Epithelial cell of esophagus (primary cell): ENCODE results near the gene FOSB.

Experiments used
- DNase-seq: peaks from one replicate; pipeline ENCODE4 v3.0.0; 2010; ENCODE audit warnings: low read depth
- H3K4me3 ChIP-seq: 2 replicates; pipeline ENCODE4 v1.5.1; 2011; ENCODE audit warnings: mild to moderate bottlenecking, low read length, control low read depth
- TF ChIP-seq, protein P1 (sequence below): IDR thresholded peaks from 2 replicates; pipeline ENCODE4 v1.5.1; 2011; ENCODE audit warnings: low read depth, mild to moderate bottlenecking, low read length, control low read depth, inconsistent platforms; ENCODE audit not compliant: insufficient read depth; ENCODE audit errors: missing control alignments

Gene FOSB

GRCh38 chr19:45450012-45450333, 17.8 kb upstream of the FOSB start:
- peak overlapping the region; percentile 66 for H3K4me3 ChIP-seq
- no peak for DNase-seq
- TF ChIP-seq, protein P1, sequence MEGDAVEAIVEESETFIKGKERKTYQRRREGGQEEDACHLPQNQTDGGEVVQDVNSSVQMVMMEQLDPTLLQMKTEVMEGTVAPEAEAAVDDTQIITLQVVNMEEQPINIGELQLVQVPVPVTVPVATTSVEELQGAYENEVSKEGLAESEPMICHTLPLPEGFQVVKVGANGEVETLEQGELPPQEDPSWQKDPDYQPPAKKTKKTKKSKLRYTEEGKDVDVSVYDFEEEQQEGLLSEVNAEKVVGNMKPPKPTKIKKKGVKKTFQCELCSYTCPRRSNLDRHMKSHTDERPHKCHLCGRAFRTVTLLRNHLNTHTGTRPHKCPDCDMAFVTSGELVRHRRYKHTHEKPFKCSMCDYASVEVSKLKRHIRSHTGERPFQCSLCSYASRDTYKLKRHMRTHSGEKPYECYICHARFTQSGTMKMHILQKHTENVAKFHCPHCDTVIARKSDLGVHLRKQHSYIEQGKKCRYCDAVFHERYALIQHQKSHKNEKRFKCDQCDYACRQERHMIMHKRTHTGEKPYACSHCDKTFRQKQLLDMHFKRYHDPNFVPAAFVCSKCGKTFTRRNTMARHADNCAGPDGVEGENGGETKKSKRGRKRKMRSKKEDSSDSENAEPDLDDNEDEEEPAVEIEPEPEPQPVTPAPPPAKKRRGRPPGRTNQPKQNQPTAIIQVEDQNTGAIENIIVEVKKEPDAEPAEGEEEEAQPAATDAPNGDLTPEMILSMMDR = no peak

- TF ChIP-seq, protein P1 = no peak
- H3K4me3 ChIP-seq = peak overlapping the region; percentile 64
- peak; percentile 77 for DNase-seq
Observed at GRCh38 chr19:45451131-45451849, 16.5 kb upstream of the FOSB start.

- no peak overlapping the region for H3K4me3 ChIP-seq
- no peak for DNase-seq
- TF ChIP-seq, protein P1 = no peak
Observed at GRCh38 chr19:45451850-45452387, 15.9 kb upstream of the FOSB start.

DNA sequence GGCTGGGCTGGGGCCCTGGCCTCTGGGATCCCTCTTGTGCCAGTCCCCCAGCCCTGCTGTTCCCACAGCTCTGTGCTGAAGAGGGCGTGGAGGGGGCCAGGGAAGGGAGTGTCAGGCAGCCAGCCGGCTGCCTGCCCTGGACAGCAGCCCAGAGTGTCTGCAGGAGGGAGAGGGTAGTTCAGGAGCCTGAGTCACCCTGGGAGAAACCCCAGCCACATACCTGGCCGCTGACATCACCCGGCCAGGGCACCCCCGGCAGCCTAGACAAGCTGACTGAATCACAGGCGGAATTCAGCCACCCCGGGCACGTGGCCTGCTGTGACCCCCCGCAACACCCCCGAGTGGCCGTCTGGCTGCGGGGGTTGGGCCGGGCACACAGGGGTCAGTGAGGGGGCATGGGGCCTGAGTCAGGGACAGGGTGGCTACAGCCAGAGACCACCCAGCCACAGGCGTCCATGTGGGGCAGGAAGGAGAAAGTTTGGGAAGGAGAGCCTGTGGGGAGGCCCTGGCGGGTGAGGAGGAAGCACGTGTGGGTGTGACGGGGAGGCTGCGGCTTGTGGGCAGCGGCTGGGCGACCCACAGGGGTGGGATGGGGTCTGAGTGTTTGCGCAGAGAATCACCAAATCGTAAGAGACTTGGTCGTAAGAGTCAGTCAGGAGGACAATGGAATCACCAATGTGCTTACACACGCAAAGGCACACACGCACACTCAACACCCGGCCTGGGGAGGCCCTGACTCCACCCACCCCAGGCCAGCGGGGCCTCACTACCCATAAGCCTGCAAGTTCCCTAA, 11.9 kb upstream of the FOSB start:
- TF ChIP-seq, protein P1 = no peak
- H3K4me3 ChIP-seq = no peak overlapping the region
- DNase-seq = peak; percentile 99

- no peak for DNase-seq
- H3K4me3 ChIP-seq = no peak overlapping the region
- TF ChIP-seq, protein P1 = no peak
Observed at GRCh38 chr19:45456500-45456815, 11.3 kb upstream of the FOSB start.

GRCh38 chr19:45457776-45458175, 10.0 kb upstream of the FOSB start:
- H3K4me3 ChIP-seq = no peak overlapping the region
- TF ChIP-seq, protein P1 = no peak
- DNase-seq = no peak

DNA sequence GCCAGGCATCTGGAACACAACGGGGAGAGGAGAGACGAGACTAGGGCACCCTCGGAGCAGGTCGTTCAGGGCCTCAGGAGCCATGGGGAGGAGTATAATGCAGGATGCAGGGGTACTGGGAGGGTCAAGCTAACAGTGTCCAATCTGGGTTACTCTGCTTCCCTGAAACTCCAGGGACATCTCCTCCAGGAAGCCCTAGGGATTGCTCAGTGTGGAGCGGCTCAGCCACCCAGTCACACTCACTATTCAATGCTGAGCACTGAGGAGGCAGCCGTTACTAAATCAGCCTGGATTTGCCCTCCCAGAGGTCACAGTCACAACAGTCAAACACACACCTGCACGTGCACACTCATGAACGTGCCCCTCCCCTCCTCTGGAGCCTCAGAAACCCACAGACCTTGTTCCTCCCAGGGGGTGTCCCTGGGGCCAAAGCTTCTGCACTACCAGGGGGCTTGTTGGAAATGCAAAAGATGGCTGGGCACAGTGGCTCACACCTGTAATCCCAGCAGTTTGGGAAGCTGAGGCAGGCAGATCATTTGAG, 6.9 kb upstream of the FOSB start:
- DNase-seq = no peak
- H3K4me3 ChIP-seq = no peak overlapping the region
- TF ChIP-seq, protein P1 = no peak
